OCI-LY1 (cell line): Measurements from ENCODE around the gene CHST15.
A peak's percentile ranks its signal among the peaks of the same experiment; 100 is the strongest.

Experiments
- H2AFZ ChIP-seq: fragments of 200-600 bp; sonication (generic), shearing (Covaris generic); 2 replicates; pipeline ENCODE4 v1.6.0; 2014; ENCODE audit warnings: antibody characterized with exemption, mild to moderate bottlenecking, low read length
- H3F3A ChIP-seq: fragments of 200-600 bp; sonication (generic), shearing (Covaris generic); 2 replicates; pipeline ENCODE4 v1.6.0; 2014; ENCODE audit warnings: mild to moderate bottlenecking, antibody characterized with exemption, low read length, moderate library complexity; ENCODE audit not compliant: insufficient read depth
- H3K27ac ChIP-seq: fragments of 200-600 bp; sonication (generic); 2 replicates; pipeline ENCODE4 v1.5.1; 2014; ENCODE audit warnings: low read length, mixed run types, mild to moderate bottlenecking, low read depth; ENCODE audit not compliant: poor library complexity, severe bottlenecking
- H3K27me3 ChIP-seq: fragments of 200-600 bp; sonication (generic); 2 replicates; pipeline ENCODE4 v1.6.0; 2014; ENCODE audit warnings: antibody characterized with exemption, mild to moderate bottlenecking, low read length, moderate library complexity; ENCODE audit not compliant: insufficient read depth
- H3K36me3 ChIP-seq: fragments of 200-600 bp; sonication (generic); 2 replicates; pipeline ENCODE4 v1.6.1; 2014; ENCODE audit warnings: mild to moderate bottlenecking, antibody characterized with exemption, low read length, moderate library complexity, mixed read lengths; ENCODE audit not compliant: insufficient read depth
- H3K4me1 ChIP-seq: fragments of 200-600 bp; sonication (generic); 2 replicates; pipeline ENCODE4 v1.5.1; 2014; ENCODE audit warnings: mild to moderate bottlenecking, low read length, moderate library complexity; ENCODE audit not compliant: insufficient read depth, severe bottlenecking
- H3K4me2 ChIP-seq: fragments of 200-600 bp; sonication (generic), shearing (Covaris generic); 2 replicates; pipeline ENCODE4 v1.6.1; 2014; ENCODE audit warnings: low read length
- H3K4me3 ChIP-seq: fragments of 200-600 bp; sonication (generic); 2 replicates; pipeline ENCODE4 v1.5.1; 2014; ENCODE audit warnings: low read length, low read depth, mild to moderate bottlenecking, mixed read lengths; ENCODE audit not compliant: poor library complexity, severe bottlenecking
- H3K79me2 ChIP-seq: fragments of 200-600 bp; shearing (Covaris generic); 2 replicates; pipeline ENCODE4 v1.6.1; 2016; ENCODE audit warnings: mixed run types, low read length, mixed read lengths; ENCODE audit not compliant: insufficient read depth
- H3K9ac ChIP-seq: fragments of 200-600 bp; sonication (generic), shearing (Covaris generic); 2 replicates; pipeline ENCODE4 v1.6.1; 2014; ENCODE audit warnings: mild to moderate bottlenecking, low read length, mixed read lengths
- H3K9me2 ChIP-seq: fragments of 200-600 bp; sonication (generic), shearing (Covaris generic); 2 replicates; pipeline ENCODE4 v1.6.1; 2014; ENCODE audit warnings: low read depth, mild to moderate bottlenecking, low read length, mixed read lengths
- H3K9me3 ChIP-seq: fragments of 200-600 bp; shearing (Covaris generic); 2 replicates; pipeline ENCODE4 v1.6.1; 2014; ENCODE audit warnings: low read length, mixed read lengths
- H4K20me1 ChIP-seq: fragments of 200-600 bp; sonication (generic), shearing (Covaris generic); 2 replicates; pipeline ENCODE4 v1.6.0; 2016; ENCODE audit warnings: mild to moderate bottlenecking, low read length; ENCODE audit not compliant: insufficient read depth
- CTCF ChIP-seq: fragments of 200-600 bp; sonication (generic), shearing (Covaris generic); IDR thresholded peaks from 2 replicates; pipeline ENCODE4 v1.5.1; 2017; ENCODE audit warnings: mild to moderate bottlenecking, antibody characterized with exemption, low read length, moderate library complexity, mixed read lengths
- EZH2 ChIP-seq: fragments of 200-600 bp; sonication (generic), shearing (Covaris generic); IDR thresholded peaks from 2 replicates; pipeline ENCODE4 v1.8.0; 2017; ENCODE audit warnings: borderline replicate concordance, mixed run types, mild to moderate bottlenecking, antibody characterized with exemption, low read length, moderate library complexity, mixed read lengths

CHST15 gene

GRCh38 chr10:124062390-124062789 is 31.0 kb downstream of the CHST15 start:
- Histone ChIP-seq H3K9ac (peak overlapping the region; percentile 11; the same call in 1 of the 2 replicates), H3K36me3 (no peaks in the 10 kb centered on the region), H3K9me2 (no peaks in the 10 kb centered on the region), H4K20me1 (no peaks in the 10 kb centered on the region), H3F3A (peaks cover 4% of the 10 kb centered on the region), H3K27ac (peak overlapping the region; percentile 98), H3K79me2 (no peaks in the 10 kb centered on the region), H3K4me2 (peak overlapping the region; percentile 22; the same call in 1 of the 2 replicates), H3K9me3 (no peaks in the 10 kb centered on the region), H3K4me1 (peaks cover 88% of the 10 kb centered on the region), H3K27me3 (no peaks in the 10 kb centered on the region), H3K4me3 (no peak overlapping the region), H2AFZ (no peak overlapping the region)
- TF ChIP-seq EZH2 (no peak), CTCF (no peak)

GRCh38 chr10:124061030-124061429 is 32.4 kb downstream of the CHST15 start:
- Histone ChIP-seq H2AFZ (no peak overlapping the region), H3K27ac (peak overlapping the region; percentile 26), H3K9me2 (no peaks in the 10 kb centered on the region), H3K36me3 (no peaks in the 10 kb centered on the region), H3K27me3 (no peaks in the 10 kb centered on the region), H3K4me3 (no peak overlapping the region), H3K4me1 (peaks cover 75% of the 10 kb centered on the region), H3K79me2 (no peaks in the 10 kb centered on the region), H3K9ac (no peak overlapping the region), H3K4me2 (no peak overlapping the region), H3F3A (peaks cover 4% of the 10 kb centered on the region), H3K9me3 (no peaks in the 10 kb centered on the region), H4K20me1 (no peaks in the 10 kb centered on the region)
- TF ChIP-seq EZH2 (no peak), CTCF (no peak)

- Histone ChIP-seq H3K36me3 (no peaks in the 10 kb centered on the region), H3K4me1 (peaks cover 67% of the 10 kb centered on the region), H3K27ac (peak overlapping the region; percentile 26), H3F3A (peaks cover 4% of the 10 kb centered on the region; the same call in 1 of the 2 replicates), H3K9me3 (no peaks in the 10 kb centered on the region), H3K27me3 (no peaks in the 10 kb centered on the region), H3K9me2 (no peaks in the 10 kb centered on the region), H3K9ac (no peak overlapping the region), H4K20me1 (no peaks in the 10 kb centered on the region), H3K79me2 (no peaks in the 10 kb centered on the region), H2AFZ (no peak overlapping the region), H3K4me2 (no peak overlapping the region), H3K4me3 (no peak overlapping the region)
- TF ChIP-seq CTCF (no peak), EZH2 (no peak)
These were observed 33.2 kb downstream of the CHST15 start for GRCh38 chr10:124060148-124060720.
